HUDEP-2 (cell line): ENCODE measurements around the gene NEK10.
"Not testable (repeated sequence)": the region's sequence is repeated elsewhere in the genome, so short reads cannot be mapped to it uniquely, and the experiment has no call there.

Source experiments
- DNase-seq, 76 experiments: peaks; one replicate each; lab custom pipeline; 2025; ENCODE audit not compliant: unreplicated experiment in 76 of 76; lab: John Stamatoyannopoulos, UW

The NEK10 gene

DNA sequence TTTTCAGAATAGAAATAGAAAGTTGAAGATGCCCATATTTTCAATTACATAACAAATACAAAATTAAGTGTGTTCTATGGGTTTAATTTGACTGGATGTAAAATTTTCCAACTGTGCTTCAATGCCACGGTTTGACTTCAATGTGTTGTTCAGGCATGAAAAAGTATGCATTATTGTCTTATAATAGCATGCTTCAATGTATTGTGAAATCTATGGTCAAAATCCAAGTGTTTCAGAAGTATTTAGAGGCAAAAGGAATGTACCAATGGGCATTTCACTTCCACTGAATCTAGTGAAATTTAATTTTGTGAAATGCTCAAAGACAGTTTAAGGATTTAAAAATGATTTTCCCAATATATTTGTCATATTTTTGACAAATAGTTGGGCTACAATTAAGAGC, 16.0 kb downstream of the NEK10 start:
- DNase-seq: no peak

GRCh38 chr3:27352047-27352446, 17.1 kb downstream of the NEK10 start:
- no peak for DNase-seq

- no peak for DNase-seq
These were observed 19.4 kb downstream of the NEK10 start for GRCh38 chr3:27349832-27350231.

- no peak for DNase-seq
These were observed 23.0 kb downstream of the NEK10 start for GRCh38 chr3:27345959-27346865.

GRCh38 chr3:27345493-27345892, 23.7 kb downstream of the NEK10 start:
- no peak for DNase-seq

GRCh38 chr3:27345045-27345444, 24.1 kb downstream of the NEK10 start:
- no peak for DNase-seq

DNA sequence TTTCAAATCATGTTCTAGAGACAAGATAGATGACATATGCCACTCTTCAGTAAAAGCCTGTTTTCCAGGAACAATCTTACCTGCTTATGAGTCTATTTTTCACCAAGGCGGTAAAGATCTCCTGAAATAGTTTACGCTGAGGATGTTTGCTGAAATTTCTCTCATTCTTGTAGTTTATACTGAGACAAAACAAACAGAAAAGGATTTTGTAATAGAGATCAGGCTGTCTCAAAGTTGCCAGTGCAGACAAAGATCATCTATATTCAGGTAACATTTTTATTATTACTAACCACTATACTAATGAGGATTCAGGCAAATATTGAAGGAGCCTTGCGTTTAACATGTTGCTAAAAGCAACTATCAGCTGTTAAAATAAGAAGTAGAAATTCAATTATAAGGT, 25.0 kb downstream of the NEK10 start:
- no peak for DNase-seq

- DNase-seq: no peak
These were observed 26.9 kb downstream of the NEK10 start for GRCh38 chr3:27342267-27342666.

DNA sequence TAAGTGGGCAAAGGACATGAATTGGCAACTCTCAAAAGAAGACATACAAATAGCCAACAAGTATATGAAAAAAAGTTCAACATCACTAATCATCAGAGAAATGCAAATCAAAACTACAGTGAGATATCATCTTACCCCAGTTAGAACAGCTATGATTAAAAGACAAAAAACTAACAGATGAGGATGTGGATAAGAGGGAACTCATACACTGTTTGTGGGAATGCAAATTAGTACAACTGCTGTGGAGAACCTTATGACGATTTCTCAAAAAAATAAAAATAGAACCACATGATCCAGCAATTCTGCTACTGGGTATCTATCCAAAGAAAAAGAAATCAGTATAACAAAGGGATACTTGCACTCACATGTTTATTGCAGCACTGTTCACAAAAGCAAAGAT, 28.6 kb downstream of the NEK10 start:
- no peak for DNase-seq

GRCh38 chr3:27335571-27335970, 33.6 kb downstream of the NEK10 start:
- no peak for DNase-seq

- no peak for DNase-seq
These were observed 35.3 kb downstream of the NEK10 start for GRCh38 chr3:27333843-27334242.

DNA sequence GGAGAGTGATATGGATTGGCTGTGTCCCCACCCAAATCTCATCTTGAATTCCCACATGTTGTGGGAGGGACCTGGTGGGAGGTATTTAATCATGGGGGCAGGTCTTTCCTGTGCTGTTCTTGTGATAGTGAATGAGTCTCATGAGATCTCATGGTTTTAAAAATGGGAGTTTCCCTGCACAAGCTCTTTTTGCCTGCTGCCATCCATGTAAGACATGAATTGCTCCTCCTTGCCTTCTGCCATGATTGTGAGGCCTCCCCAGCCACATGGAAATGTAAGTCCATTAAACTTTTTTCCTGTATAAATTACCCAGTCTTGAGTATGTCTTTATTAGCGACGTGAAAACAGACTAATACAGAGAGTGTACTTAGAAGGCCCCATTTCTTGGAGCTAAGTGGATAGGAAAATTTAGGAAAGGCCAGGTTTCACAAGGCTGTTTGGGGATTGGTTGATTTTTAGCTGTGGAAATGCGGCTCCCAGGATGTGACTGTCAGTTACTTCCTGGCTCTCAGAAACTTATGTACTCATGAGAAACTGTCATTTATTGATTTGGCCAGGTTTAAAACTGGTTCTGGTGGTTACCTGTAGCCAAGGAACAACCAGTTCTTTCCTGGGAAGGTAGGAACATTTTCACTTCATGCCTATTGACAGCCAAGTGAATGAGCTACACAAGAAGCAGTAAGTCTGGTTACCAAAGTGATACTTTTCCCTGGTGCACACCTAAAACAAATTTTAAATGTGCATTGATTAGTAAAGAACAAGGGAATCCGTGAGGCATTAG, 40.0 kb downstream of the NEK10 start:
- not testable (repeated sequence) for DNase-seq

- DNase-seq: no peak
These were observed 42.3 kb downstream of the NEK10 start for GRCh38 chr3:27326629-27327545.

- DNase-seq: no peak
These were observed 43.0 kb downstream of the NEK10 start for GRCh38 chr3:27326202-27326601.

- no peak for DNase-seq
These were observed 43.8 kb downstream of the NEK10 start for GRCh38 chr3:27325419-27325818.

GRCh38 chr3:27324686-27325085, 44.5 kb downstream of the NEK10 start:
- DNase-seq: no peak

DNA sequence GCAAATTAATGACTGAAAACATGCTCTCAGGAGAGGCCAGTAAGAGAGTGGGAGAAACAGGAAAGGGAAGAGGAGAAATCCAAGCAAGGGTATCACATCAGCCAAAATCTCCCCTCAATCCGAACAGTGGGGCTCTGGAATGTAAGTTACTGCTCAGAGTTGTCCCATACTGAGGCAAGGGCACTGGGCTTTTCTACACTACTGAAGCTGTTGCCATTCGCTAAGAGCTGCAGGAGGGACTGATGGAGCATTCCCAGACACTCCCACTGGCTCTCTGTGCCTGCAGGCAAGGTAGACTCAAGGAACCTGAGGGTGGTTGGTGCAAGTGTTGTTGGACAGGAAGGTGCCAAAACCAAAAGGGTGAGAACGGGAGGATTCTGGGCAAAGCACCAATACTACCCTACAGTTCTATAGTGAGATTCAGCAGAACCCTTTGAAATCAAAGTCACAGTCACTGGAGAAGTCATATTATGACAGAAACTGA, 46.1 kb downstream of the NEK10 start:
- DNase-seq: no peak

DNA sequence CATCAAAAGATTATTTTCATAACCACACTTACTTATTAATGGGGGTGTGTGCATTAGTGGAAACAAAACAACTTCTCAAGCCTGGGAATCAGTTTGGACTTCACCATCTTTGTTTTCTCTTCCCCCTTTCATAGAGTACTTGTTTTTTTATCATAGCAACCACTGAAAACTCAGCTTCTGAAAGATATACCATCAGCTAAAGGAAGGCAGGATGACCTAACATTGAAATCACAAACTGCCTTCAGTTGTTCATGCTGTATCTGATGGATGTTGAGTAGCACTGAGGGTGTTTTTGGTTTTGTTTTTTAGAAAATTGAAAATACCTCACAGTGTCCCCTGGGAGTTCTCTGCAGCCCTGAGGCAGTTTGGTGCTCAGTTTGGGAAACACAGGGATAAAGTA, 46.5 kb downstream of the NEK10 start:
- DNase-seq: no peak

- DNase-seq: no peak
These were observed 49.2 kb downstream of the NEK10 start for GRCh38 chr3:27319847-27320526.

DNA sequence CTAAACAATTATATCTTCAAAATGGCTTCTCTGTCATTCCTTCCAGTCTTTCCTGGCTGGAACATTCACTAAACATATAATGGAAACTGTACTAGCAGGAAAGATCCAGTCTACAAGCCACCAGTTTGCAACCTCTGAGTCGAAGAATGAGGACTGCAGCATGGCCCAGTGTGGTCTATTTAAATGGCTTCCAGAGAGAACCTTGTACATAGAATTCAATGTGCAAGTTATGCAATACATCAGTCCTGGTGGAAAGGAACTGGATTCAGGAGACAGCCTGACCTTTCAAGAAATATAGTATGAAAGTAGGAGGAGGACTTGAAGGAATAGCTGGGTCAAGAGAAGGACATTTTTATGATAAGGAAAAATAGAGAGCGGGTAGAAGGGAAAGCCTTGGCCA, 49.9 kb downstream of the NEK10 start:
- no peak for DNase-seq
